GM18502 (cell line): ENCODE measurements around the gene DYNLT3.

ENCODE experiments used
- ATAC-seq: cut with Tn5 transposase; IDR thresholded peaks from one replicate; pipeline ENCODE4 v1.9.1; 2021; ENCODE audit warnings: mild to moderate bottlenecking; ENCODE audit not compliant: unreplicated experiment, poor library complexity

DYNLT3 gene

DNA sequence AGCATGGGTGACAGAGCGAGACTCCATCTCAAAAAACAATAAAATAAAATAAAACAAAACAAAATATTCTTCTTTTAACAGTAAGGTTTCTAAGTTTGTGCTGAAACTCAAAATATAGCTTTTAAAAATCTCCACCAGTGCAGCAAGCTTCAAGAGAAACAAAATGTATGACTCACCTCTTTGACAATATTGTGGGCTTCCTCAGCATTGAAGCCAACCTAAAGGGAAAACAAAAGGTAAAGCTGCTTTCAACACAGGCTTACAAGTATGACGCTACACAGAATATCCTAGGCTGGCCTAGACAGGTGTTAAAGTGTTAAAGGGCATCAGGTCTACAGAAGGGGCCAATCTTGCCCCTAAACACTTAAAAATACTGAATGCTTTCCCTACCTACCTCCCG lies 1.2 kb downstream of the DYNLT3 start:
- no peak for ATAC-seq

DNA sequence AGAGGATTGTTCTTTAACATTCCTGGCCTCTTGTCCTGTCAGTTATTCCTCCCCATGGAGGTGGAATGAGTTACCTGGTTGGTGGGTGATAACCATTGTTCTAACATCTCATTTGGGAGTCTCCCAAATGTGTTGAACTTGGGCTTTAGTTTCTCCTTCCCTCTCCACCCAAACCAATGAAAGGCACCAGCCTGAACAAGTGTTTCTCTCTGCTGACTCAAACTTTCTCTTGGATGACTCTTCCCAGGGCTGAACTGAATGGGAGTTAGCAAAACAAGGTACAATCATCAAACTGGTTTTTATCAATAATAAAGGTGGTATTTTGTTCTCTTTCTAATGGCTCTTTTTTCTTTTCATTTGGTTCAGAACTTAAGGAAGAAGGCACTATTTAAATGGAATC lies 2.7 kb downstream of the DYNLT3 start:
- no peak for ATAC-seq

DNA sequence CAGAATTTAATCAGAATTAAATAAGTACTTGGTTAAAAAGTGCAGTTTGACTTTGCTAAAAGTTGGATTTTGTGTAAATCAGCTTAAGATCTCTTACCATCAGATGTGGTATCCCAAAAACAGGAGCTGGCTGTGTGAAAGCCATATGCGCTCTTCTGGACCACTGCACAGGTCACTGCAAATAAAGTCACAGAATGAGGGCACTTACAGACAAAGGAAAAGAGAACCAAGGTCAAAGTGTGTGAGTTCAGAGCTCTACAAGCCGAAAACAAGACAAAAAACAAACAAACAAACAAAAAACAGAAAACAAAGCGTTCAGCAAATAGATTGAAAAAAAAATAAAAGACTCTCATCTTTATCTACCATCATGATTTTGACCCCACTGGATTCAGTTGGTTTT lies 6.4 kb downstream of the DYNLT3 start:
- ATAC-seq, result no peak

DNA sequence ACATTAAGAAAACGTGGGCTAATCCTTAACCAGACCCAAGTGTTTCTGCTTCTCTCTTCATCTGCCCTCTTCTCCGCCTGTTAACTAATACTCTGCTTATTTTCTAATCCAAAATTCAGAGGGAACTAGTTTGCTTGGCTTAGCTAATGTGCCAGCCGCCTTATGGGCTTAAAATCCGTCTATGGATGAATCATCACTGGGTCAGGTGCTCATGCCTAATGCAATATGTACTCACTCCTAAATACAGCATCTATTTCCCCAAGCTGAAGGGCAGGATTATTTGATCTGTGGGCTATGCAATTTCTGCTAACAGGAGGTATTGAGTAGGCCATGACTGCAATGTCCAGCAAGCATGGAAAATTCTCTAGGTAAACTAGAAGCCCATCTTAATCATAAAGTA lies 12.4 kb downstream of the DYNLT3 start:
- ATAC-seq, result no peak

DNA sequence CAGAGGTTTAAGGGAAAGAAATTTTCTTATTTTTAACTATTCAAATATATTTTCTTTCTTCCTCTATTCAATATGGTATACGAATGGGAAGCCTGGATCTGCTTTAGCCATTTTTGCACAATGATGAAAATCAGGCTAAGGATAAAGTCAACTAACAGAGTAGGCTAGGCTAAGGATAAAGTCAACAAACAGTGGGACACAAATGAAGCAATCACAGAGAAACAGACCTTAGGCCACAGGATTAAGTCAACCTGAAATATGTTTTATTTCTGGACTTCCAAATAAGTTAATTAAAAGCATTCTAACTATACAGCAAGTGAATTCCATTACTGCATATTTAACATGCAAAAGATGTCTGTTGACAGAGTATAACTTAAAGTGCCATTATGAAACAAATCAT lies 17.0 kb downstream of the DYNLT3 start:
- ATAC-seq, result no peak

DNA sequence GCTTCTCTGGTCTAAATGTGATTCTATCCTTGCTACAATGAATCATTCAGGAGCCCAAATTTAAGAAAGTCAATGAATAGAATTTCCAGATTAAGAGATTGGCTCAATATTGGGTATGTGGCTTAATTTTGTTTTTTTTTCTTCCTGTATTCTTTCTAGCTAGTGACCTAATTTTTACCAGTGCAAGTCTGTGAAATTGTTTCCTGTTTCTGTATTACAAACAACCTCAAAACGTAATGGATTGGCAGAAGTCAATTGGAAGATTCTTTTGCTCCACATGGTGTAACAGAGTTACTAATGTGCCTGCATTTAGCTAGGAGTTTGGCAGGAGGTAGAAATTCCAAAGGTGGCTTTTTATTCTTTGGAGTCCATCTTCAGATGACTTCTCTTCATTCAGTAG lies 17.6 kb downstream of the DYNLT3 start:
- no peak for ATAC-seq

DNA sequence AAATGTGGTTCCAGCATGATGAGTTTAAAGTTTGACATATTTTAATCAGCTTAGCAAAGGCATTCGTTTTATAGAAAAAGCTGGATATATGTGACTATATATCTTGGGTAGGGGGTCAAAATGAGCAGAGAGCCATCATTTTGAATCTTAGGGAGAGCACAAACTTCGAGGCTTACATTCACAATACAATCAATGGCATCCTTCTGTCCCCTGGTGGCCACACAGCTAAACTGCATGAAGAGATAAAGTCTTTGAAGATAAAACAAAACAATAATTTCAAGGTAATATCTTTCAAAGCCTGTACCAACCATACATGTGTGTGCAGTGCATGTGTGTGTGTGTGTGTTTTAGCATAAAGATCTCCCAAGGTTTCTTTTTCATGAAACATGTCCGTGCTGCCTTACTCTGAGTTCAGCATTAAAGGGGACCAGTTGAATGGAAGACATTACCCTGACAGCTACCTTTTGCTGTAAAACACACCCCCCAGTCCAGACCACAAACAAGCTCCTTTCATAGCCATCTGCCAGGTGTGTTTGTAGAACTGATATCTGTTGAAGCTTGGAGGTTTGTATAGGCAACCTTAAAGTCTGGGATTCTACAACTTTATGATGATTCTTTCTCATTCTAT lies 22.0 kb downstream of the DYNLT3 start:
- ATAC-seq, result peak; percentile 74

DNA sequence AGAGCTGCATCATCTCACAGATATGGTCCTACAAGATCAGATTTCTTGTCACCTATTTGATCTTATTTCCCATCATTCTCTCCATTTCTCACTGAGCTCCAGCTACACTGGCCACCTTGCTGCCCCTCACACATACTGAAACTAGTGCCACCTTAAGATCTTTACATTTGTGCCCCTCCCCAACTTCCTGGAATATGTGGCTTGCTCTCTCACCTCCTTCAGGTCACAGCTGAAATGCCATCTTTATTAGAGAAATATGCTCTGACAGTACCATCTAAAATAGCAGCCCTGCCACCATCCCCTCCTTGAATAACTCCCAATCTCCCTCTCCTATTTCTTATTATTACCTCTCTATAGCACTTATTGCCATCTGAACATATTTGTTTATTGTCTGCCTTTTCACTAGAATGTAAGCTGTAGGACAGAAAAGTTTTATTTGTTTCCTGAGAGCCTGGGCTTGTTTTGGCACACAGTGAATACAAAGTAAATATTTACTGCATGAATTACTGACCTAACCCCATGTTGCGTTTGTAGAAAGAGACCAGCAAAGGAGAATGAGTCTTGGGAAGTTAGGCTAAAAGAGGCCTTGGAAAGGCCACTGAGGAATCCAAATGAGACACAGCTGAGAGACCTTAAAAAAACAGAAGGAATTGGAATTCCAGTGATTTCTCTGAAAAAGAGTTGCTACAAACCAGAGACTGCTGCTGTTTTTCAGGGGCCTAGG lies 22.7 kb downstream of the DYNLT3 start:
- no peak for ATAC-seq

DNA sequence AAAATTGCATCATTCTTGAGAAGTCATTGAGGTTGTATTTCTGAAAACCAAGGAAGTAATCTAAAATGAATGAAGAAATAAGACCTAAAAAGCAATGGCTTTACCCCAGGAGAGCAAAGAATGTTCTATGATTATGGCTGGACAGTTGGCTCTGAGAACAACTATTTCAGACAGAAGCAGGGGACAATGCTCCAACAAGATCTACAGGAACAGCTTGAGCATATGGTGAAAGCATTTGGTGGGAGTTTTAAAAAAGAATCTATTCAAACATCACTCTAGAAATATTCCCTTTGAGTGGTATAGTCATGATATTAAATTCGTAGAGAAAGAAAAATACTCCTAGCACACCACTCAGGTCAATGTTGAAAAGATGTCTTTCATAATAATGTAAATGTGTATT lies 26.7 kb downstream of the DYNLT3 start:
- ATAC-seq, result no peak

DNA sequence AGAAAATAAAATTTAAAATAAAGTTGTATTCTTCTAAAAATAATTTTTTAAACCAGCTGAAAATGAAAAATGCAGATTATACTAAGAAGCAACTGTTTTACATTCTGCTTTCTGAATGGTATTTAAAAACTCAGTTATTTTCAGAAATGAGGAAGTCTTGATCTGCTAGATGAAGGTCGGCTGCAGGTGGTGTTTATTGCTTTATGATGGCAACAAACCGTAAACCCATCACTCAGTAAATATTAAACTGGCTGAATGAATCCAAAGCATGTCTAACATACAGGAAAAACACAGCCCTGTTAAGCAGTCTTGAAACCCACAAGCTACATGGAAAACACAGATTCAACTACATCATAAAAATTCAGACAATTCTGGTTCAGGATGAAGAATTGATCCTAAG lies 29.3 kb downstream of the DYNLT3 start:
- ATAC-seq, result peak; percentile 52

DNA sequence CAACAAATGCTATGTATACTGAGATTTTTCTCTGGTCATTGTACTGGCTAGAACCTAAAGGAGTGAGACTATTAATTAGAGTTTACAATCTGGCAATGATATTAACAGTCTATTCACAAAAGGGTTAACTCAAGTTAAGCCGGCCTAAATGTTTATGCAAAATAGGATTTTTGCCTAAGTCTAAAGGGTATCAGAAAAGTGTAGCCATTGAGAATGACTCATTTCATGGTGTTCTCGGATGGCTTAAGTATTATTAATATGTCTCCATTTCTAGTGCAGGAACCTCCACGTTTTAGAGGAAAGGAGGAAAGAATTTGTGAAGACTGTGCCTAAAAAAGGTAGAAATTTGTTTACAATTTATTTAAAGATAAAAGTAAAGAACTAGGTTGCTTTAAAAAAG lies 29.8 kb downstream of the DYNLT3 start:
- ATAC-seq, result peak; percentile 53

DNA sequence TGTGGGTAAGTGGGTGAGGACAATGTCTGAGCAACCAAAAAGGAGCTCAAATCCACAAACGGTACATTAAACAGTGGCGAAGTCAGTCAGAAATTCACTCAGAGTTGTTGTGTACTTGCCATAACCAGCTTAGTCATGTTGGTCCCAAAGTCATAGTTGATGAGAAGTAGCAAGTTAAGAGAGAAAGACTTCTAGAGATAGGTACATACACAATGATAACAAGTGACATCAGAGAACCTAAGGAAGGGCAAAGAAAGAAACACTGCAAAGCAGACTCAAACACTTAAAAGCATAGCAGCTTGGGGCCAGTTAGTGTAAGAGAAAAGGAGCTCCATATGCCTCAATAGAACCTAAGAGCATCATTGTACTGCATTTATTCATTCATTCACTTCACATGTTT lies 30.2 kb downstream of the DYNLT3 start:
- peak; percentile 24 for ATAC-seq

DNA sequence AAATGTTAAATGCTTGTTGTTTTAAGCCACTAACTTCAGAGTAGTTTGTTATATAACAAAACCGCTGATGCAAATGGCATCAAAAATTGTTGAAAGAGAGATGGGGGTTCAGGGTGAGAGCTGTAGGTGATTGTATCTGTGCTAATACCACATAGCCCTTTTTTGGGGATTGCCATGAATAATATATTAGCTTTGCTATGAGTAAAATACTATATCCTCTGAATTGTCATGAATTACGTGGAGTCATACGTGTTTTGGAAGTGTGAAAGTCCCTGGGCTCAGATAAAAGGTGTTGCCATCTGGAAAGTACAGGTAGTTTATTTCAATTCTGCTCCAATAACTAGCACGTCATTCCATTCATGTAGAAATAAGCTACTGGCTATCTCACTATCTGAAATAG lies 30.6 kb downstream of the DYNLT3 start:
- ATAC-seq, result peak; percentile 30

DNA sequence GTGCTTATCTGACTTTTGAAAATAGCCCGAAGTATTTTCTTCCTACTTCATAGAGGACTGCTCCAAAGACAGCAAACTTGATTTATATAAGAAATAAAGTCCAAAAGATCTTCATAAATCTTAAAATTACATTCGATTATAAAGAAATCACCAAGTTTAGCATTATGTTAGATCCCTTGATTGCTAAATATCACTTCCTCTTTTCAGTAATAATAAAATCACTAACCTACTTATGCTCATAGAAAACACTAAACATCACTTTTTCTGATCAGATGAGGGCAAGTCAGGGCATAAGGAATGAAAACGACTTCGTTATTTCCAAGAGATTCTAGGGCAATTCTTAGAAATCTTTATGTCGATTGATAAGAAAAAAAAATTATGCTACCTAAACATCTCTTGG lies 32.0 kb downstream of the DYNLT3 start:
- no peak for ATAC-seq

DNA sequence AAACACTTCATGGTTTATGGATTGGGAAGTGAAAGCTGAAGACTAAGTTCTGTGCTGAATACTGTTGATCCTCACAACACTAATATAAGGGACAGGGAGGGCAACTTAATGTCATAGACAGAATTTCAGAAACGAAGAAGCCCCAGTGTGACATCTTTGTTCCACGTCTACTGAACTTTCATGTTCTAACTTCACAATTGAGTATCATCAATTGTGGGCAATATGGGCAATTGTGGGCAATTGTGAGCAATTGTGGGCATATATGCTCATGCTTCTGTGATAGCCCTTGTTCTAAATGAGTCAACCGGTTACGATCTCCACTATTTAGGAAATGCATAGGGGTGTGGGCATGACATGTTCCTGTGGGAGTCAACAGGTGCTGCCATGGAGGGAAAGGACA lies 33.8 kb downstream of the DYNLT3 start:
- no peak for ATAC-seq

DNA sequence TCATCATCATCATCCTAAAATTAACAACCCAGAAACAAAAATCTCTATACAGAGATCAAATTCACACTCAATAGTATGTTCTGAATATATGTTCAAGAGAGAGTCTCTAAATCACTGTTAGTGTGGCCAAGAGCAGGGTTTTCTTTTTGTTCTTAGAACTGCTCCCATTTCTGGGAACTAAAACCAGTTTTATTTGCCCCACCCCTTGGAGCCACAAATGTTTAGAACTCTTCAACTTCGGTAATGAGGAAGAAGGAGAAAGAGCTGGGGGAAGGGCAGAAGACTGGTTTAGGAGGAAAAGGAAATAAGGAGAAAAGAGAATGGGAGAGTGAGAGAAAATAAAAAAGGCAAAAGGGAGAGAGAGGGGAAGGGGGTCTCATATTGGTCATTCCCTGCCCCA lies 35.3 kb downstream of the DYNLT3 start:
- no peak for ATAC-seq

DNA sequence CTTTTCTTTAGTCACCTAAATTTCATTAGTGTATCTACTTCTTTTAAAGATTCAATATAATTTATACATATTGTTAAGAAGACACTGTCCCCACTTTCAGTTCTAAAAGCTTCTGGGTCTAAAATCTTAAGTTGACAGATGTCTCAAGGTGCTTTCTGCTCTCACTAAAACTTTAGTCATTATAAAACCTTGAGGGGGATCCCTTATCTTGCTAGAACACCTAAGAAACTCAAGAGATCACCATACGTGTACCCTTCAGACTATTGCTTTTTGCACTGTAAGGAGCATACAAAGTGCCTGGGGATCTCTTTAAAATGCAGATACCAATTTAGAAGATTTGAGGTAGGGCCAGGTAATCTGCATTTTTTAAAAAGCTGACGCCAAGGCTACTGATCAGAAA lies 37.4 kb downstream of the DYNLT3 start:
- peak; percentile 52 for ATAC-seq

DNA sequence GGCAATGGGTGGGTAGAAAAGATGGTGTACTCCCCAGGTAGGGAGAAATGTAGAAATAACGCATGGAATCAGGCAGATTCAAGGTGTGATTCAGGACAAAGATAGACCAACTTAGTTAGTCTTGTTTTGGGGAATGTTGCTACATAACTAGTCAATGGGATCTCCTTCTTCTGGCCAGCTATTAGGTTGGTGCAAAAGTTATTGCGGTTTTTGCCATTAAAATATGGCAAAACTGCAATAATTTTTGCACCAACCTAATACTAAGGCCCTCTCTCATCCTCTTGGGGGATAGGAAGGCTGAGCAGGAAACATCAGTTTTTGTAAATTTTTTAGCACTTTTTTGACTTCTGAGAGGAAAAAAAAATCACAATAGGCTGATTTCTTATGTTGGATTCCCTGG lies 44.3 kb downstream of the DYNLT3 start:
- no peak for ATAC-seq

DNA sequence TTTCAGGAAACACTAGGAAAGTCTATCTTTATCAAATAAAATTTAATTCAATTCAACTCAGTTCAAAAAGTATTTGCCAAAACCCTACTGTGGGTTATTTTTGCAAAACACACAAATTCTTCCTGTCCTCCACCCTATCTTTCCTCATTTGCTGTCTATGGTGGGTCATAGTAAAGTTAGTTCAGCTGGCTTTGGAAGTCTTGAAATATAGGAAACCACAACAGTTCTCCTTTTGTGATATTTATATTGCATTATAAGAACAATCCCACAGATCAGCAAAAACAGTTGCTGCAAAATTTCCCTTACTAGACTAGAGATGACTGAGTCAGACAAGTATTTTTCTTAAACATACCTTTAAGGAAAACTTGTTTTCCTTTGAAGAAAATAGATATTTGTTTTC lies 45.3 kb downstream of the DYNLT3 start:
- no peak for ATAC-seq

DNA sequence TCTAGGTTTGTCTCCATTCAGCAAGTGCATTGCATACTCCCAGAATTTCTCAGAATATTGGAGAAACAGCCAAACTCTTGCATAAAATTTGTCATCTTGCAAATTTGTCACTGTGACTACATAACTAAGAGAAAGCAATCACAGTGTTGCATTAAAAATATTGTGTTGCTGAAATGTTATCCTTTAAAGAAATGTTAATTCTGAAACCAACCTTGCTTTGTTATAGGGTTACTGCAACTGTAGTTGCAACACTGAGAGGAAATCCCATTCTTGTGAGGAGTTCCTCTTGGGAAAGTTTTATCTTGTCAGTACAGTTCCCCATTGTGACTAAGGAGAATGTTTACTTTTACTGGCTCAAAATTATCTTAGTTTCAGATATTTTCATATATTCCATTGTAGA lies 46.7 kb downstream of the DYNLT3 start:
- ATAC-seq, result no peak

DNA sequence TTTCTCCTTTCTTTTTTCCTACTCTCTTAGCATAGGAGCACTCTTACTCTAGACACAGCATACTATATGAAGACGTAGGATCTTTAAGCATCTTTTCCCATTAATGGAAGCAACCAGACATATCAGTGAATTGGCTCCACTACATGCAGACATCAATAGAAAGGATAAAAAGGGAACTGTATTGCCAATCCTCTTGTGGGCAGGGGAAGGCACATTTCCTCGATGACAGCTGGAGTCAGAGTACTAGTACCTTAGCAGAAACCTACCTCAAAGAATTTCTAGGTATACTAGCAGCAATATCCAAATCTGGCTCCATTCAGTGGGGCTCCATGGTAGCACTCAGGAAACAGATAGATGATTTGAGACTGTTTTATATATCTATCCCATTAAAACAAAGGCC lies 47.4 kb downstream of the DYNLT3 start:
- no peak for ATAC-seq

DNA sequence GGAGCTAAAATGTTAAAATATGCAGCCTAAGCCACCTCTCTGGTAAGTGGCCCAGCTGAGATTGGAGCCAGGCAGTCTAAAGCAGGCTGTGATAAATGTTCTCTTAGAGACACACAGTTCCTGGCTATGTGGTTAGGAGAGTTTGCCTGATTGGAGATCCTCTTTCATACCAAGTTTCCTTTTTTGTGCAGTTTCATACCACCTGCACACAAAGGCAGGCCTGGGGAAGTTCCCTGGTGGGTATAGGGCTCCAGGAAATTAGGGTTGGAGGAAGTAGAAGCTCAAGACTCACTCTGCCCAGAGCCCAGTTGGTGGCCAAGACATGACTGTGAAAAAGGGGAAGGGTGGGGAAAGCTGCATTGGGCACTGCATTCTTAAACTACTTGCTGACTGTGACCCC lies 50.6 kb downstream of the DYNLT3 start:
- peak; percentile 91 for ATAC-seq
